GM12878 (cell line): Measurements from ENCODE around the gene SLC16A9. TPM values are rescaled to one million over a fixed set of nuclear protein-coding genes. Genes with fewer than 3 reads are reported as not detected.

Source experiments
- ATAC-seq: fragments of 200-7000 bp; cut with Tn5 transposase; 3 replicates; pipeline ENCODE4 v1.9.1; 2020; ENCODE audit warnings: mild to moderate bottlenecking, moderate library complexity
- BruUV-seq: library from RNA; stranded (reverse); fragments of 400-500 nt; replicated peaks from 2 replicates; lab custom pipeline; 2021; lab: Mats Ljungman, UMichigan
- CTCF ChIA-PET: fragments of 300-600 bp; sonication (Branson Sonifier 250); formaldehyde crosslinking; extraction: SDS; loops from one replicate; lab custom pipeline; 2021; ENCODE audit warnings: inconsistent platforms; lab: Yijun Ruan, JAX
- POLR2A ChIA-PET: fragments of 350-600 bp; formaldehyde crosslinking; extraction: SDS; loops from one replicate; lab custom pipeline; 2021; ENCODE audit warnings: inconsistent platforms; lab: Charles Lee
- RAD21 ChIA-PET: fragments of 300-600 bp; sonication (Branson Sonifier 250); formaldehyde crosslinking; loops from one replicate; lab custom pipeline; 2023; ENCODE audit warnings: antibody characterized with exemption; ENCODE audit not compliant: unreplicated experiment; lab: Charles Lee
- SMC1A ChIA-PET: fragments of 300-600 bp; sonication (Branson Sonifier 250); formaldehyde crosslinking; loops from one replicate; lab custom pipeline; 2023; ENCODE audit not compliant: unreplicated experiment, uncharacterized antibody; lab: Charles Lee
- DNase-seq: peaks from one replicate; pipeline ENCODE4 v3.0.0-alpha.2; 2011; ENCODE audit warnings: low read depth, low spot score
- FAIRE-seq: peaks from 3 replicates; lab custom pipeline; 2011; peaks lifted over from hg19 to GRCh38; lab: Jason Lieb, UNC
- H2AFZ ChIP-seq: 2 replicates; pipeline ENCODE4 v1.6.0; 2011; ENCODE audit warnings: low read depth, low read length, control low read depth; ENCODE audit not compliant: control insufficient read depth
- H3K27ac ChIP-seq: 2 replicates; pipeline ENCODE4 v1.5.1; 2011; ENCODE audit warnings: control low read depth; ENCODE audit not compliant: control insufficient read depth, insufficient read depth
- H3K27me3 ChIP-seq, 2 experiments: replicated peaks in 1 of 2; 2 replicates each; pipeline versions ENCODE4 v1.6.0 to v1.6.1; 2011; ENCODE audit warnings: low read length in 1 of 2; ENCODE audit not compliant: control insufficient read depth in 2 of 2, insufficient read depth in 2 of 2
- H3K36me3 ChIP-seq, 2 experiments: 2 replicates each; pipeline ENCODE4 v1.5.1; 2011; ENCODE audit warnings: low read length in 1 of 2; ENCODE audit not compliant: control insufficient read depth in 2 of 2, insufficient read depth in 2 of 2
- H3K4me1 ChIP-seq: 2 replicates; pipeline ENCODE4 v1.6.1; 2011; ENCODE audit warnings: mild to moderate bottlenecking, low read length, moderate library complexity, mixed read lengths; ENCODE audit not compliant: control insufficient read depth, insufficient read depth
- H3K4me2 ChIP-seq: 2 replicates; pipeline ENCODE4 v1.6.0; 2011; ENCODE audit warnings: control low read depth; ENCODE audit not compliant: control insufficient read depth, insufficient read depth
- H3K4me3 ChIP-seq: fragments of 200-600 bp; sonication (generic); 2 replicates; pipeline ENCODE4 v1.5.1; 2016
- H3K79me2 ChIP-seq: 2 replicates; pipeline ENCODE4 v1.6.0; 2011; ENCODE audit warnings: low read length; ENCODE audit not compliant: control insufficient read depth, insufficient read depth
- H3K9ac ChIP-seq: 2 replicates; pipeline ENCODE4 v1.8.0; 2011; ENCODE audit warnings: low read length, control low read depth, mixed read lengths; ENCODE audit not compliant: control insufficient read depth, insufficient read depth
- H3K9me3 ChIP-seq: replicated peaks from 3 replicates; pipeline ENCODE4 v1.5.1; 2011; ENCODE audit warnings: mild to moderate bottlenecking, low read length; ENCODE audit not compliant: control insufficient read depth, insufficient read depth
- H4K20me1 ChIP-seq: 2 replicates; pipeline ENCODE4 v1.6.0; 2011; ENCODE audit not compliant: control insufficient read depth, insufficient read depth
- ATF3 ChIP-seq: IDR thresholded peaks from 2 replicates; pipeline ENCODE4 v1.6.1; 2011; ENCODE audit warnings: low read depth, mild to moderate bottlenecking, low read length, moderate library complexity, borderline replicate concordance; ENCODE audit errors: extremely low read depth
- BHLHE40 ChIP-seq, 2 experiments: fragments of 450-650 bp in 1 of 2; IDR thresholded peaks; 2 replicates each; pipeline ENCODE4 v1.6.1; 2011 to 2017; ENCODE audit warnings: low read depth in 2 of 2, borderline replicate concordance in 1 of 2, improper control_type of control experiment in 1 of 2, low read length in 1 of 2, mild to moderate bottlenecking in 1 of 2
- CBX3 ChIP-seq: fragments of 200-600 bp; sonication (generic); IDR thresholded peaks from 2 replicates; pipeline ENCODE4 v1.6.1; 2016; ENCODE audit warnings: low read depth, borderline replicate concordance
- EGR1 ChIP-seq, 2 experiments: IDR thresholded peaks; 1 replicate in 1 of 2; 2 replicates in 1 of 2; pipeline ENCODE4 v1.6.1; 2011 to 2012; ENCODE audit warnings: low read depth in 2 of 2, low read length in 2 of 2, borderline replicate concordance in 1 of 2, mild to moderate bottlenecking in 1 of 2, moderate library complexity in 1 of 2
- FOS ChIP-seq: IDR thresholded peaks from 3 replicates; pipeline ENCODE4 v1.6.1; 2011; ENCODE audit warnings: borderline replicate concordance; ENCODE audit not compliant: insufficient read length; ENCODE audit errors: extremely low read depth
- GABPA ChIP-seq: IDR thresholded peaks from 2 replicates; pipeline ENCODE4 v1.6.1; 2014; ENCODE audit warnings: antibody characterized with exemption, low read depth, mild to moderate bottlenecking, inconsistent platforms
- JUND ChIP-seq: IDR thresholded peaks from 2 replicates; pipeline ENCODE4 v1.6.1; 2012; ENCODE audit warnings: low read depth, mild to moderate bottlenecking, low read length, improper control_type of control experiment, moderate library complexity
- KAT2A ChIP-seq: conservative IDR thresholded peaks from 2 replicates; pipeline ENCODE4 v1.6.1; 2011; ENCODE audit warnings: low read depth, low read length; ENCODE audit not compliant: control insufficient read depth
- MYC ChIP-seq: IDR thresholded peaks from 2 replicates; pipeline ENCODE4 v1.6.1; 2011; ENCODE audit warnings: mild to moderate bottlenecking, low read length, moderate library complexity, inconsistent platforms; ENCODE audit not compliant: insufficient read depth, insufficient replicate concordance, insufficient read length, severe bottlenecking
- NFXL1 ChIP-seq: fragments of 450-650 bp; IDR thresholded peaks from 2 replicates; pipeline ENCODE4 v1.6.1; 2017; ENCODE audit warnings: antibody characterized with exemption, mild to moderate bottlenecking, borderline replicate concordance
- POLR2A ChIP-seq: IDR thresholded peaks from 2 replicates; pipeline ENCODE4 v1.6.1; 2011; ENCODE audit warnings: low read depth, mild to moderate bottlenecking, low read length
- RUNX3 ChIP-seq: IDR thresholded peaks from 2 replicates; pipeline ENCODE4 v1.6.1; 2012; ENCODE audit warnings: low read length, inconsistent platforms
- SMARCA5 ChIP-seq: fragments of 450-650 bp; IDR thresholded peaks from 2 replicates; pipeline ENCODE4 v1.6.1; 2017; ENCODE audit warnings: mild to moderate bottlenecking
- SPI1 ChIP-seq: IDR thresholded peaks from 2 replicates; pipeline ENCODE4 v1.6.1; 2011; ENCODE audit warnings: low read depth, mild to moderate bottlenecking, low read length, moderate library complexity, borderline replicate concordance; ENCODE audit not compliant: insufficient read depth
- SREBF1 ChIP-seq: IDR thresholded peaks from 2 replicates; pipeline ENCODE4 v1.6.1; 2012; ENCODE audit warnings: mild to moderate bottlenecking, low read length
- STAT3 ChIP-seq: IDR thresholded peaks from 2 replicates; pipeline ENCODE4 v1.6.1; 2011; ENCODE audit warnings: low read depth, low read length, improper control_type of control experiment
- SUPT20H ChIP-seq: IDR thresholded peaks from 2 replicates; pipeline ENCODE4 v1.6.1; 2011; ENCODE audit warnings: low read depth, mild to moderate bottlenecking, low read length, moderate library complexity, borderline replicate concordance; ENCODE audit not compliant: control insufficient read depth
- YBX1 ChIP-seq: fragments of 450-650 bp; IDR thresholded peaks from 2 replicates; pipeline ENCODE4 v1.6.1; 2016; ENCODE audit warnings: antibody characterized with exemption
- ZBTB4 ChIP-seq: fragments of 450-650 bp; formaldehyde crosslinking; IDR thresholded peaks from 2 replicates; pipeline ENCODE4 v1.4.0; 2022; ENCODE audit warnings: mild to moderate bottlenecking, moderate library complexity
- WGBS: methylation state at CpG from one replicate; pipeline ENCODE4 v1.1.6; 2016; ENCODE audit warnings: low lambda C conversion rate; ENCODE audit not compliant: insufficient replicate concordance, insufficient coverage; ENCODE audit errors: missing lambda C conversion rate; 5-methylcytosine and 5-hydroxymethylcytosine counted together
- in situ Hi-C: fragments of 300-500 bp; cut with MboI; formaldehyde crosslinking; loops from 9 replicates; pipeline ENCODE4 v1.14.3; 2018; ENCODE audit warnings: mixed read lengths
- intact Hi-C: fragments of 100-400 bp; cut with micrococcal nuclease; formaldehyde crosslinking; loops from one replicate; pipeline ENCODE4 v1.14.2; 2022; ENCODE audit not compliant: unreplicated experiment
- polyA plus RNA-seq, 11 experiments: library from polyadenylated mRNA; depleted of rRNA in 4 of 11; unstranded in 6 of 11; stranded (reverse) in 5 of 11; fragments of >200 nt; fragmentation: Nextera tagmentation in 4 of 11; fragmentation: Illumina TruSeq in 1 of 11; extraction: Ambion mirVana in 4 of 11; extraction: Trizol in 1 of 11; gene quantifications; 1 replicate in 1 of 11; 2 replicates in 10 of 11; pipeline versions ENCODE4 v1.2.1 to v1.2.3, GENCODE V29; 2011 to 2016; ENCODE audit warnings: inconsistent platforms in 2 of 11, missing spikeins in 2 of 11, low read depth in 1 of 11
- total RNA-seq, 4 experiments: library from RNA; depleted of rRNA in 3 of 4; stranded (reverse); fragments of >200 nt in 3 of 4; fragmentation: Illumina TruSeq in 1 of 4; extraction: Trizol in 1 of 4; gene quantifications; 2 replicates each; pipeline versions ENCODE4 v1.2.1 to v1.2.3, GENCODE V29; 2013 to 2021

The SLC16A9 gene
- total and polyA plus RNA-seq, 10 of the 15 experiments (the other 5 are each of a cell fraction or from before 2014, with no cell fraction given) = 0.86 to 6.2 (median 4.3) TPM

GRCh38 chr10:59753267-59753666 is 43.6 kb upstream of the SLC16A9 start, which contains the start of gene MRLN (continued):
- TF ChIP-seq ATF3 (no peak), SMARCA5 (no peak), SREBF1 (no peak), RUNX3 (no peak)

- Histone ChIP-seq H3K27ac (no peak overlapping the region), H4K20me1 (no peaks in the 10 kb centered on the region), H2AFZ (no peak overlapping the region), H3K4me1 (no peaks in the 10 kb centered on the region), H3K4me2 (no peak overlapping the region), H3K27me3 (0 out of 4 replicates have a peak, but pooled peaks cover 0 to 2% of the 10 kb centered on the region in 2 experiments), H3K36me3 (no peaks in the 10 kb centered on the region), H3K4me3 (no peak overlapping the region), H3K9ac (no peak overlapping the region), H3K79me2 (no peaks in the 10 kb centered on the region), H3K9me3 (no peaks in the 10 kb centered on the region)
- intact Hi-C loops (no loop called here), in situ Hi-C loops (no loop called here)
- ChIA-PET SMC1A (no interaction called here), RAD21 (no interaction called here), CTCF (no interaction called here), POLR2A (no interaction called here)
- FAIRE-seq (no peak), DNase-seq (no peak), ATAC-seq (no peak)
- WGBS = 0% methylated on average over 2 of the region's 2 CpGs
- BruUV-seq = no TSS peak
- TF ChIP-seq FOS (no peak), MYC (no peak), GABPA (no peak), STAT3 (no peak), JUND (no peak), YBX1 (no peak), ZBTB4 (CRISPR knock-in tag) (no peak), POLR2A (no peak), BHLHE40 (IDR thresholded peaks at IDR 0.05; ENCODE audit: borderline replicate concordance in 1 of 2, low read depth in 2 of 2, low read length in 1 of 2) (no peak), EGR1 (IDR thresholded peaks at IDR 0.05; ENCODE audit: borderline replicate concordance in 1 of 2, low read depth in 2 of 2, low read length in 2 of 2) (no peak), CBX3 (no peak), NFXL1 (no peak), SPI1 (no peak), SUPT20H (no peak), KAT2A (no peak)
Measured at GRCh38 chr10:59752278-59752940, 42.8 kb upstream of the SLC16A9 start.
